Breast epithelium (tissue), 4 donors: Measurements from ENCODE around the gene LRRC4. TPM values are rescaled to one million over a fixed set of nuclear protein-coding genes. Genes with fewer than 3 reads are reported as not detected.

Experiments
- DNase-seq, 2 donors: peaks; one replicate each; pipeline ENCODE4 v3.0.0-alpha.2; 2019; ENCODE audit warnings: low spot score in 2 of 2
- H3K27ac ChIP-seq, 2 donors: fragments of 200-600 bp; sonication (generic) in 1 of 2; one replicate each; pipeline ENCODE4 v1.5.1; 2016 to 2019; ENCODE audit warnings: mild to moderate bottlenecking in 1 of 2
- H3K27me3 ChIP-seq, 2 donors: fragments of 200-600 bp; sonication (generic) in 1 of 2; one replicate each; pipeline versions ENCODE4 v1.5.1 to v1.6.0; 2017 to 2019; ENCODE audit warnings: control low read depth in 1 of 2, mild to moderate bottlenecking in 1 of 2
- H3K36me3 ChIP-seq: fragments of 200-600 bp; one replicate; pipeline ENCODE4 v1.5.1; 2019
- H3K4me1 ChIP-seq, 2 donors: fragments of 200-600 bp; sonication (generic); one replicate each; pipeline ENCODE4 v1.5.1; 2016 to 2019; ENCODE audit warnings: control low read depth in 1 of 2
- H3K4me3 ChIP-seq, 3 donors: fragments of 200-600 bp; sonication (generic); 1 replicate in 2 of 3; 2 replicates in 1 of 3; pipeline ENCODE4 v1.5.1; 2016 to 2019; ENCODE audit warnings: mild to moderate bottlenecking in 3 of 3, moderate library complexity in 2 of 3
- H3K9me3 ChIP-seq, 2 donors: fragments of 200-600 bp; sonication (generic) in 1 of 2; one replicate each; pipeline ENCODE4 v1.5.1; 2016 to 2019; ENCODE audit warnings: control low read depth in 1 of 2
- POLR2A ChIP-seq: fragments of 450-650 bp; IDR thresholded peaks from one replicate; pipeline ENCODE4 v1.6.1; 2016; ENCODE audit warnings: antibody characterized with exemption, mild to moderate bottlenecking, moderate library complexity
- POLR2AphosphoS5 ChIP-seq, 3 donors: sonication (generic); formaldehyde crosslinking; IDR thresholded peaks; one replicate each; pipeline ENCODE4 v1.6.1; 2017; ENCODE audit warnings: antibody characterized with exemption in 3 of 3
- intact Hi-C: fragments of 100-400 bp; cut with DNase I; formaldehyde crosslinking; loops from one replicate; pipeline ENCODE4 v1.15.1; 2023; ENCODE audit warnings: low total_unique reads
- total RNA-seq, 3 donors: library from RNA; depleted of rRNA; stranded (reverse); fragments of >200 nt; gene quantifications; one replicate each; pipeline ENCODE4 v1.1.0, GENCODE V29; 2016
- TF ChIP-seq, protein P1 (sequence below), 3 donors: fragments of 450-650 bp; IDR thresholded peaks; one replicate each; pipeline ENCODE4 v1.5.1; 2016 to 2017; ENCODE audit warnings: antibody characterized with exemption in 3 of 3, mild to moderate bottlenecking in 3 of 3, moderate library complexity in 3 of 3

The LRRC4 gene
- total RNA-seq, 3 donors from 2014 or later, result 0.33 to 3.2 (median 1.6) TPM

DNA sequence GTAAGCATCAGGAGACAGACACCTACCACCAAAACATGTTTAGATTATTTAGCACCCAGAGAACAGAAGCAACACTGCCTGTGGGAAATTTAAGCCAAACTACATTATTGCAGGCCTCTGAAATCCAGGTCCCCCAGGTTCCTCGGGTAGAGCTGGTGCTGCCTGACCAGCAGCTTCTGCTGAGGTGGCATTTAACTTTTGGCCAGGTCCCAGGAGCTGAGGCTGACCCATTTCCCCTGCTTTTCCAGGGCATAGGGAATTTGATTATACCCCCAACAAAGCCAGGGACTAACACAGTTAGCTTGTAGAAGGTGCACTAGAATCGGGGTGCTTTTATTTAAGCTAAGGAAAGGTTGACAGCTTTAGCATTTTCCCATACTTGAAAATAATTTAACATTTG lies 4.7 kb downstream of the LRRC4 start:
- DNase-seq, result no peak
- Histone ChIP-seq H3K4me1 (peaks cover 0 to 5% of the 10 kb centered on the region in 2 donors), H3K36me3 (no peaks in the 10 kb centered on the region), H3K4me3 (no peak overlapping the region), H3K9me3 (no peaks in the 10 kb centered on the region), H3K27ac (no peak overlapping the region), H3K27me3 (no peaks in the 10 kb centered on the region)
- TF ChIP-seq, protein P1, sequence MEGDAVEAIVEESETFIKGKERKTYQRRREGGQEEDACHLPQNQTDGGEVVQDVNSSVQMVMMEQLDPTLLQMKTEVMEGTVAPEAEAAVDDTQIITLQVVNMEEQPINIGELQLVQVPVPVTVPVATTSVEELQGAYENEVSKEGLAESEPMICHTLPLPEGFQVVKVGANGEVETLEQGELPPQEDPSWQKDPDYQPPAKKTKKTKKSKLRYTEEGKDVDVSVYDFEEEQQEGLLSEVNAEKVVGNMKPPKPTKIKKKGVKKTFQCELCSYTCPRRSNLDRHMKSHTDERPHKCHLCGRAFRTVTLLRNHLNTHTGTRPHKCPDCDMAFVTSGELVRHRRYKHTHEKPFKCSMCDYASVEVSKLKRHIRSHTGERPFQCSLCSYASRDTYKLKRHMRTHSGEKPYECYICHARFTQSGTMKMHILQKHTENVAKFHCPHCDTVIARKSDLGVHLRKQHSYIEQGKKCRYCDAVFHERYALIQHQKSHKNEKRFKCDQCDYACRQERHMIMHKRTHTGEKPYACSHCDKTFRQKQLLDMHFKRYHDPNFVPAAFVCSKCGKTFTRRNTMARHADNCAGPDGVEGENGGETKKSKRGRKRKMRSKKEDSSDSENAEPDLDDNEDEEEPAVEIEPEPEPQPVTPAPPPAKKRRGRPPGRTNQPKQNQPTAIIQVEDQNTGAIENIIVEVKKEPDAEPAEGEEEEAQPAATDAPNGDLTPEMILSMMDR (IDR thresholded peaks at IDR 0.05), result no peak
- no peak for TF ChIP-seq POLR2AphosphoS5 (IDR thresholded peaks at IDR 0.05)
- no peak for TF ChIP-seq POLR2A
- intact Hi-C loops, result no loop called here

DNA sequence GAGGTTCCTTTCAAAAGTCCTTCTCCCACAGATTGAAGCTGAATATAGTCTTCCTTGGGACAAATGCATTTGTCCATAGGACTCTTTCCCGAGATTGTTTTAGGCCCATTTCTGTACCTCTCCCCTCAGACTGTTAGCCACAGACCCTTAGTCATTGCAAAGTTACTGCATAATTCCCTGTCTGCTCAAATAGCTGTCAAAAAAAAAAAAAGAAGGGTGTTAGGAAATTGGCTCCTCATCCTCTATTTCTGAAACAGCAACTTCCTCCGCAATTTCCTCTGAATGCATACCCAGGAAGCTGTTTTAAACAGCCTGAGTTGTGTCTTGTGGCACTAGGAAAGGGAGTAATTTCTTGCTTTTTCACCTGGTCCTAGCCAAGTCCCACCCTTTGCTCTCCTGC lies 5.4 kb downstream of the LRRC4 start:
- intact Hi-C loops, result no loop called here
- Histone ChIP-seq H3K27ac (no peak overlapping the region), H3K27me3 (no peaks in the 10 kb centered on the region), H3K9me3 (no peaks in the 10 kb centered on the region), H3K4me3 (no peak overlapping the region), H3K36me3 (no peaks in the 10 kb centered on the region), H3K4me1 (peaks cover 0 to 5% of the 10 kb centered on the region in 2 donors)
- no peak for DNase-seq
- no peak for TF ChIP-seq POLR2AphosphoS5 (IDR thresholded peaks at IDR 0.05)
- TF ChIP-seq, protein P1 (IDR thresholded peaks at IDR 0.05), result no peak
- no peak for TF ChIP-seq POLR2A

DNA sequence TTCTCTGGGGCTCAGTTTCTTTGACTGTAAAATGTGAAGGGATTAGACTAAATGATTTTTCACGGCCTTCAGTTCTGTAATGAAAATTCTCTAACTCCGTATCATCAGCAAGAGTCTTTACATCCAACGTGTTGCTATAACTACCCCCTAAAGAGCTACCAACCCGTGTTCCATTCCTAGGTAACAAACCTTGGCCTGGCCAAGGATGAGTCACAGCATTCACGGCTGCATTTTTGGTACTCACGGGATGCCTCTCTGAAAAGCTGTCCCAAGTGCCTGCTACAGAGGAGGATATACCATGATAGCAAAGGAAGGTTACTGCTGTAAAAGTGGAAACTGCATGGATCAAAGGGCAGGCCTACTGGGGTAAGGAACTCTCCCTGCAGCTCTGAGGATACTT lies 5.9 kb downstream of the LRRC4 start:
- peaks cover 0 to 5% of the 10 kb centered on the region in 2 donors for H3K4me1 ChIP-seq
- H3K9me3 ChIP-seq, result no peaks in the 10 kb centered on the region
- no peaks in the 10 kb centered on the region for H3K36me3 ChIP-seq
- no peak for DNase-seq
- intact Hi-C loops, result no loop called here
- no peak overlapping the region for H3K4me3 ChIP-seq
- H3K27ac ChIP-seq, result no peak overlapping the region
- no peaks in the 10 kb centered on the region for H3K27me3 ChIP-seq
- no peak for TF ChIP-seq POLR2A
- TF ChIP-seq, protein P1 (IDR thresholded peaks at IDR 0.05), result no peak
- no peak for TF ChIP-seq POLR2AphosphoS5 (IDR thresholded peaks at IDR 0.05)

DNA sequence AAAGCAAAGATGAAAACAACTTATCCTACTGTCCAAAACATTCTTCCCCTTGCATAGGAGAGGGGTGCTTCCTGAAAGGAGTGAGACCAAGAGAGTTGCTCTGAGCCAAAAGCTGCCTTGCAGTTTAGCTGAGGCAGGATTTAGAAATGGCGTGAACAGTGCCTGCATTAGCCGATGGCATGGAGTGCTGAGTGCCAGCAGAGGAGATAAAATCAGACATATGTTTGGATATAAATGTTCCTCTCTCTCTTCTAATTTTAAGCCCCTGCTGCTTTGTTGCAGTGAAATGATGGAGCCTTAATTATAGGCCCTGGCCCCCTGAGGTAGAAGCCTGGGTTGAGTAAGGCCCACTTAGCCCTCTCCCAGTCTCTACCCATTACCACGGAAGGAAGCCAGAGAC lies 7.1 kb downstream of the LRRC4 start:
- Histone ChIP-seq H3K27me3 (no peaks in the 10 kb centered on the region), H3K36me3 (no peaks in the 10 kb centered on the region), H3K4me1 (peaks cover 0 to 5% of the 10 kb centered on the region in 2 donors), H3K27ac (no peak overlapping the region), H3K9me3 (no peaks in the 10 kb centered on the region), H3K4me3 (no peak overlapping the region)
- DNase-seq, result no peak
- intact Hi-C loops, result no loop called here
- TF ChIP-seq, protein P1 (IDR thresholded peaks at IDR 0.05), result no peak
- TF ChIP-seq POLR2AphosphoS5 (IDR thresholded peaks at IDR 0.05) (no peak), POLR2A (no peak)

DNA sequence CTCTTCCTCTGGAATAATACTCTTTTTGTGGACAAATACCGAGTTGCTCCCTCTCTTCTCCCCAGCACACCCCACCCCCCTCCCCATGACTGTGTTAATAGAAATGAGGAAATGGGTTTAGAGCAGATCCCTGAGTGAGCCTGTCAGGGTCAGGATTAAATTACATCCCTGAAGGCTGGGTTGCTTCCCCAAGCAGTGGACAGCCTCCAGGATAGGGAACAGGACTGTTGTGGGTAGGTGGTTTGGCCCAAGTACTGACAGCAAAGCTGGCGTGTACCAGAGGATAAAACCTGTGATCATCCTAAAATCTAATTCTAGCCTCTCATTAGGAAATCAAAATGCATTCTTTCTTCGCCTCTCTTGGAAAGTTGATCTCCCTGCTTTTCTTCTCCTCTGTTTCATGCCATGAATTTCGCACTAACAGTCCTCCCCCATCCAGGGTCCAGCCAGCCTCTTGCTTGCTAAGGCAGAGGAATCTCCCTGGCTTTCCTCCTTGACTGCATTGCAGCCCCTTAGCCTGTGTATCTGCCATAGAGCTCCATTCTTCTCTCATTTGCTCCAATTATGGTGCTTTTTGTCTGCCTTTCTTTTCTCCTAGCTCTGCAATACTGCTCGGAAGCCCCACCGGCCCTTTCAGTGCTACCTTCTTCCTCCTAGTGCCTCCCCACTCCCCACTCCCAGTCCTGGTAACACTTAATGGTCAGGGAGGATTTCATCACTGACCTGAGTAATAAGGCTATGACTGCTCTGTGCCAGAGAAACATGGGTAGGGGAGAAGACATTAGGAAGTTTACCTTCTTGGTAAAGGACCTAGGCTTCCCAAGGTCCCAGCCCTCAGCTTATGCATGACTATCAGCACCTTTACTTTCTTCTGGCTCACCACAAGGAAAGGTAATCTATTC lies 8.4 kb downstream of the LRRC4 start:
- Histone ChIP-seq H3K4me3 (no peak overlapping the region), H3K9me3 (no peaks in the 10 kb centered on the region), H3K27ac (peak overlapping the region; percentile 54 to 58), H3K36me3 (no peaks in the 10 kb centered on the region), H3K27me3 (no peaks in the 10 kb centered on the region), H3K4me1 (peaks cover 2 to 5% of the 10 kb centered on the region in 2 donors)
- peak in 1 of 2 donors; percentile 38 for DNase-seq
- intact Hi-C loops, result no loop called here
- no peak for TF ChIP-seq POLR2A
- TF ChIP-seq POLR2AphosphoS5 (IDR thresholded peaks at IDR 0.05), result no peak
- TF ChIP-seq, protein P1 (IDR thresholded peaks at IDR 0.05), result no peak
